DMS53 (cell line): ENCODE results near the gene CA10.

ENCODE experiments used
- DNase-seq: peaks from one replicate; lab custom pipeline; 2025; lab: John Stamatoyannopoulos, UW

Gene CA10

GRCh38 chr17:52147431-52147830 lies 11.1 kb downstream of the CA10 start:
- DNase-seq: peak; percentile 38

GRCh38 chr17:52145476-52145875 lies 13.0 kb downstream of the CA10 start:
- DNase-seq: peak; percentile 19

- no peak for DNase-seq
These were observed 15.0 kb downstream of the CA10 start for GRCh38 chr17:52143542-52143941.

GRCh38 chr17:52140601-52141000 lies 17.9 kb downstream of the CA10 start:
- DNase-seq: no peak

GRCh38 chr17:52138752-52139151 lies 19.8 kb downstream of the CA10 start:
- no peak for DNase-seq

- peak; percentile 28 for DNase-seq
These were observed 20.2 kb downstream of the CA10 start for GRCh38 chr17:52138350-52138749.

DNA sequence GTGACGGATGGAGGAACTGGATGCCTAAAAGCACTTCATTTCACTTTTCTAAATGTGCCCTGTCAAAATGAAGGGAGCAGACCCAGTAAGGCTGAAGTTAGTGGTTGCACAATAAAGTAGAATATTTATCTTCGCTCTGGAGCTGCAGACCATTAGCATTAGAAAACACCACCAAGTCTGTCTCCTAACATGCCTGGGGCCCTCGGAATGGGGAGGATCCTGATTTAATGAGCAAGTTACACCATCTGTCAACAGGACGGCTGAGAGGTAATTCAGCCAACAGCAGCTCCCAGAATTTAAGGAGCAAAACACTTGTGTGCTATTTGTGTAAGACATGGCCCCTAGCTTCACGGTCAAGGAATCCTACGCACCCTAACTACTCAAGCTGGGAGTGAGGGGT lies 22.3 kb downstream of the CA10 start:
- no peak for DNase-seq

DNA sequence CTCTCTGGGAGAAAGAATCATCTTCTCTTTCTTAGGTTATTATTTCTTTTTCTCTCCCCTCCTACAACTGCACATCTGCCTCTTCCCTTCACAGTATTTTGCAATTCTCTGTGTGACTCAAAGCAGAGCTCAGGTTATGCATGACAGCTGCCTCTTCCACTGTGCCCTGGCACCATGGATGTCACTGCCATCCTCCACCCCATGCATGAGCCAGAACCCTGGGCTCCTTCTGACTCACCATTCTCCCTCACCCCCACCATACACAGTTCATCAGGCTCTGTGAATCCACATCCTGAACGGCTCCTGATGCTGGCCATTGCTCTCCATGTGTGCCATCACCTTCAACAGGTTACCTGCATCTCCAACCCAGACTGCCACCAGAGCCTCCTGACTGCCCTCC lies 23.9 kb downstream of the CA10 start:
- DNase-seq: no peak

DNA sequence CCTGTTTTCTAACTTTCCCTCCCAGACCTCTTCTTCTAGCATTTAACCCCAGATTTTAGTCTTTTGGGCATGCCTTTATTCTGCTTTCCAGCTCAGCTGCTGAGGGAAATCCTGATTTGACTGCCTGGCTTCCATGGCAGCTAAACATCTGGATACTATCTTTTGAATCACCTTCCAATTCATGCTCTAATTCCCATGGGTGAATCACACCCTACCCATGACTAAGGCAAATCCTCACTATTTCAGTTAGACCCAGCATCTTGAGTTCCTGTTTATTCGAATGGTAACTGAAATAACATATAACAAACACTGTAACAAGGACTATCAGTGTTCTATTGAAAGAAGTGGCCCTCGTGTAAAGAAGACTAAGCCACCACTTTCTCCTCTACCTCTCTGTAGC lies 29.8 kb downstream of the CA10 start:
- peak; percentile 40 for DNase-seq

GRCh38 chr17:52124993-52125392 lies 33.5 kb downstream of the CA10 start:
- DNase-seq: no peak

DNA sequence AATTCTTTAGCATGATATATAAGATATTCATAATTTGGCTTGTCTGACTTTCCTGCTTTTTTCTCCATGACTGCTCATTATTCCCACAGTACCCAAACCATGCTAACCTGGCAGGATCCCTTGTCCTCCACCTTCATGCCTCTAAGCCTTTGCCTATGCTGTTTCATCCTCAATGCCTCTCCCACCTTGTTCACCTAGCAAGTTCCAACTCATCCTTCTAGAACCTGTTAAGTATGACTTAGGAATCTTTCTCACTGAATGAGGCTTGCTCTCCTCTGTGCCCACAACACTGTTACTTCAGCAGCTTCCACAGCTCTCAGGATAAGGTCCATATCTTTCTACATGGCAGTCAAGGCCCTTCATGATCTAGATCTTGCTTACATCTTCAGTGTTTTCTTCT lies 34.0 kb downstream of the CA10 start:
- DNase-seq: no peak

- no peak for DNase-seq
These were observed 38.0 kb downstream of the CA10 start for GRCh38 chr17:52120465-52120864.

DNA sequence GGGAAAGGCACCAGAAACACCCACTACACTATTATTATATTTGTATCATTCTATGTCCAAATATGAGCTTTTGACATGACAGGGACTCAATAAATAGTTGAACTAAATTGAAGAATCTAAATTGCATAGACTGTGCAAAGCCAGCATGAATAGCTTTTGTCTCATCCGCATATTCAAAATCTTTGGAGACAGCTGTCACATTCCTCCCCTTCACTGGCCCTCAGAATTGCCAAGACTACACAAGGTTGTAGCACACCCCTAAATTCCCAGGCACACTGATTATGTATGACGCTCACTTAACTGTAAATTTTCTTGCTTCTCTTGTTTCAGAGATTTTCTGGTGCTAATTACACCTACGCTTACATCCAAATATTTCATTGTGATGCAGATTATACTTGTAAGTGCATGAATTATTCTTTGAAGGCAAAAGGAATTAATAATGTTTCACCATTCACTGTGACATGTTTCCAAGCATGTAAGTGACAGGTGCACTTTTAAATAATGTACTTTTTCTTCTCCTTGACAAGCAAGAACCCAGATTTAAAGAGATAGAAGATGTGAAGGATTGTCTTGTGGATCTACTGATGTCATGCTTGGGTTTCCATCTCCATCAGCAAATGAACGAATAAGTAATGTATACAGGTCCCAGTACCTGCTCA lies 47.5 kb downstream of the CA10 start:
- no peak for DNase-seq

- peak; percentile 75 for DNase-seq
These were observed 51.8 kb downstream of the CA10 start for GRCh38 chr17:52106638-52107261.

- no peak for DNase-seq
These were observed 52.4 kb downstream of the CA10 start for GRCh38 chr17:52106072-52106471.

GRCh38 chr17:52105591-52105990 lies 52.9 kb downstream of the CA10 start:
- peak; percentile 20 for DNase-seq

GRCh38 chr17:52096056-52096455 lies 62.5 kb downstream of the CA10 start:
- DNase-seq: no peak

GRCh38 chr17:52084176-52084575 lies 74.3 kb downstream of the CA10 start:
- DNase-seq: no peak

DNA sequence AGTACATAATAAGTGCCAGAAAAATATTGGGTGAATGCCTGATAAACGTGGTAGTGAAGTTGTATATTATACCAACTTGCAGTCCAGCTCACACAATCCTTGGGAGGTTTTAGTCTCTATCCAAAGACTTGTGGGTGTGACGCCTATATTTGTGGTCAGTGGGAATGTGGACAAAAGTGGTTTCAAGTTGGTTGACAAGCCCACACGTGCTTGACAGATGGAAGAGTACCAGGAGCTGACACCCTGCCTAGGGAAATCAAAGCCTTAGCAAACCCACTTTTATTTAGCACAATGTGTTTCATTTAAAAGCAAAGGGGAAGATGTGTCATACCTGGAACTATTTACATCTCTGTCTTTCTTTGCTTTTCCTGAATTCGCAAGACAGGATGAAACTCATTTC lies 79.0 kb downstream of the CA10 start:
- no peak for DNase-seq

- DNase-seq: no peak
These were observed 86.8 kb downstream of the CA10 start for GRCh38 chr17:52071712-52072111.

DNA sequence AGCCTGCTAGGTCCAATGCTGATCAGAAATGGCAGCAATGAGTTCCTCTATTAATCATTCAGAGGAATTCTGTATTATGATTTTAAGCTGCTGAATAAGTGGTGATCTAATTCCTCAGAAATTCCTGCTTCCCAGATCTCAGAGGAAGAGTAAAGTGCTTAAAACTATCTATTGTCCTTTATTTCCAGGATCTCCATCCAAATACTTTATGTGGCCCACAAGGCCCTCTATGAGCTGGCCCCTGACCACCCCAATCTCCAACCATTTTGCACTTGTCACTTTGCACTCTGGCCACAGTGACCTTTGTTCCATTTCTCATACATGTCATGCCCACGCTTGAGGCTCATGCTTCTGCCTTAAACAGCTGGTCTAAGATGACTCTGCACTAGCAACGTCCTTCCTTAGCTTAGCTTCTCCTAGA lies 93.7 kb downstream of the CA10 start:
- DNase-seq: no peak

DNA sequence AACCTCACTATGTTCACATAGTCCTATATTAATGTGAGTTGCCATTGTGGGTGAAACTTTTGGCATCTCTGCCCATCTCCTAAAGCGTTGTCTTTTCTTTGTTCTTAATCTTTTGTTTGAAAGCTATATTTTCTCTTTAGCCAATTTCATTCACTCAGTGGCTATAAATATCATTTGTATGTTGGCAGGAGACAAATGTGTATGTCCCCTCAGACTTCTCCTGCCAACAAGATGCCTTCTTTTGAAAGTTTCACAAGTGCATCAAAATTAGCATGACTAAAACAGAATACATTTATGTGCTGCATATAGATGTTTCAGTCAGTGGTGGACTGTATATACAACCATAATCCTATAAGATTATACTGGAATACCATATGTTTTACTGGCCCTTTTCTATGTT lies 109.0 kb downstream of the CA10 start:
- DNase-seq: no peak

GRCh38 chr17:52049051-52049450 lies 109.5 kb downstream of the CA10 start:
- peak; percentile 37 for DNase-seq
